22Rv1 (cell line): ENCODE data around the gene NAA25.

Experiments
- ZFX ChIP-seq: fragments of 450-650 bp; IDR thresholded peaks from 2 replicates; pipeline ENCODE4 v1.6.1; 2017; ENCODE audit warnings: antibody characterized with exemption, borderline replicate concordance
- TF ChIP-seq, protein P1 (sequence below): fragments of 450-650 bp; IDR thresholded peaks from 2 replicates; pipeline ENCODE4 v1.5.1; 2017; ENCODE audit warnings: mild to moderate bottlenecking

DNA sequence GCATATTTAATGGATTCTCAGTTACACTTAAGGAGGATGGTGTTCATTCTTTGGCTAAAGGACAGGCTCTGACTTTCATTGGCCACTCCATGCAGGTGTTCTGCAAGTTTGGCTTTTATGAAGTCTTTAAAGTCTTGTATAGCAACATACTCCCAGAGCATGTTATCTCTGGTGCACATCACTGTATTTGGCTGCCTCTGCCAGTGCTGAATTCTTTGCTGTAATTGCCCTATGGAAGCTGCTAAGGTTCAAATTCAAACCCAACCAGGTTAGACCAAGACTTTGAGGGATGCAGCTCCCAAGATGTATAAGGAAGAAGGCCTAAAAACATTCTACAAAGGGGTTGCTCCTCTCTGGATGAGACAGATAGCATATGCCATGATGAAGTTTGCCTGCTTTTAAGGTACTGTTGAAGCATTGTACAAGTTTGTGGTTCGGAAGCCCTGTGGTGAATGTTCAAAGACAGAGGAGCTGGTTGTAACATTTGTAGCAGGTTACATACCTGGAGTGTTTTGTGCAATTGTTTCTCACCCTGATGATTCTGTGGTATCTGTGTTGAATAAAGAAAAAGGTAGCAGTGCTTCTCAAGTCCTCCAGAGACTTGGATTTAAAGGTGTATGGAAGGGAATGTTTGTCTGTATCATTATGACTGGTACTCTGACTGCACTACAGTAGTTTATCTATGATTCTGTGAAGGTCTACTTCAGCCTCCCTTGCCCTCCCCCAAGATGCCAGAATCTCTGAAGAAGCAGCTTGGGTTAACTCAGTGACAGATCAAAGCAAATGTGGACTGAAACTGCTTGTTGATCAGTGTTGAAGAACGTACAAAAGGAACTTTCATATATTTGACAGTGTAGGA, 115.1 kb downstream of the NAA25 start:
- TF ChIP-seq, protein P1, sequence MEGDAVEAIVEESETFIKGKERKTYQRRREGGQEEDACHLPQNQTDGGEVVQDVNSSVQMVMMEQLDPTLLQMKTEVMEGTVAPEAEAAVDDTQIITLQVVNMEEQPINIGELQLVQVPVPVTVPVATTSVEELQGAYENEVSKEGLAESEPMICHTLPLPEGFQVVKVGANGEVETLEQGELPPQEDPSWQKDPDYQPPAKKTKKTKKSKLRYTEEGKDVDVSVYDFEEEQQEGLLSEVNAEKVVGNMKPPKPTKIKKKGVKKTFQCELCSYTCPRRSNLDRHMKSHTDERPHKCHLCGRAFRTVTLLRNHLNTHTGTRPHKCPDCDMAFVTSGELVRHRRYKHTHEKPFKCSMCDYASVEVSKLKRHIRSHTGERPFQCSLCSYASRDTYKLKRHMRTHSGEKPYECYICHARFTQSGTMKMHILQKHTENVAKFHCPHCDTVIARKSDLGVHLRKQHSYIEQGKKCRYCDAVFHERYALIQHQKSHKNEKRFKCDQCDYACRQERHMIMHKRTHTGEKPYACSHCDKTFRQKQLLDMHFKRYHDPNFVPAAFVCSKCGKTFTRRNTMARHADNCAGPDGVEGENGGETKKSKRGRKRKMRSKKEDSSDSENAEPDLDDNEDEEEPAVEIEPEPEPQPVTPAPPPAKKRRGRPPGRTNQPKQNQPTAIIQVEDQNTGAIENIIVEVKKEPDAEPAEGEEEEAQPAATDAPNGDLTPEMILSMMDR: no peak
- no peak for TF ChIP-seq ZFX
